ENCODE measurements around the gene PRDM16. TPM values are rescaled to one million over a fixed set of nuclear protein-coding genes. Genes with fewer than 3 reads are reported as not detected.
A peak's percentile ranks its signal among the peaks of the same experiment; 100 is the strongest.

Gene PRDM16
- total RNA-seq, 1 experiment from 2014 or later, result 5.3 TPM

DNA sequence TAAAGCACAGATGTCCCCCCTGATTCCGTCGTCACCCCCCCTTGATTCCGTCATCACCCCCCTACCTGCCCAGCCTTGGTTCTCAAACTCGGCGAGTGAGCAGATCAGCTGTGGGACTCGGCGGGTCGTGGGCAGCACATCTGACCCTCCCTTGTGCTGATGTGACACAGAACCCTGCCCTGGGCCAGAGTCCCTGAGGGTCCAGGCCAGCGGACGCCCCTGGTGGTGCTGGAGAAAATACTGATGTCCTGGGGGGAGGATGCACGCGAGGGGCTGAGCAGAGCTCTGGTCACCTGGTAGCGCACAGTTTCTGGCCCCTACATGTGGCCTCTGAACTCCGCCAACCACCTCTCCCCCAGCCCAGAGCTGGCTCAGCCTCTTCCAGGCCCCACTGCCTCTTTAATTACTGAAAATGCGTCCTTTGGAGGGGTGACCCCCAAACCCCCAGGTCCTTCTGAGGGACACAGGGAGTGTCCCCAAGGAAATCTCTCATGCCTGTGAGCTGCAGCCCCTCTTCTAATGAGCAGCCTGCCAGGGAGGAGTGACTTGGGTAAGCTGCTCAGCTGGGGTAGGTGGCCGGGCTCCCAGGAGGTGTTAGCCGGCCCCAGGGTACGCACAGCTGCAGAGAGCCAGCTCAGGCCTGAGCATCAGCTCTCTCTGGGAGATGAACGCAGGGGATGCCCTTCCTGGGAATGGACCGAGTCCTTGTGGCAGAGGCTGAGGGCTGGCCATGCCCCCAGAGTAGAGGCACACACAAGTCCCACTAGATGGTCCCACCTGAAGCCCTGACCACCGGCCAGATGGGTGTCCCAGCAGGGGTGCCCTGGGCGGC is 255.9 kb downstream of the PRDM16 start:
- Mint-ChIP-seq H3K4me1 (ENCODE audit: low read depth, unreplicated experiment) (peaks cover 7% of the 10 kb centered on the region), H3K27me3 (ENCODE audit: insufficient read depth, unreplicated experiment) (no peaks in the 10 kb centered on the region), H3K27ac (ENCODE audit: unreplicated experiment) (peak overlapping the region; percentile 50), H3K9me3 (ENCODE audit: unreplicated experiment) (no peaks in the 10 kb centered on the region), H3K36me3 (ENCODE audit: insufficient read depth, unreplicated experiment) (peaks cover 7% of the 10 kb centered on the region), H3K4me3 (ENCODE audit: unreplicated experiment) (no peak overlapping the region)
- ChIA-PET POLR2A (no interaction called here), CTCF (no interaction called here)
- Histone ChIP-seq H3K4me1 (peaks cover 48% of the 10 kb centered on the region), H3K36me3 (ENCODE audit: control insufficient read depth, insufficient read depth, low read length) (no peaks in the 10 kb centered on the region), H3K4me3 (ENCODE audit: low read depth, low read length) (no peak overlapping the region), H3K9me3 (no peaks in the 10 kb centered on the region), H3K27me3 (replicated peaks; ENCODE audit: control insufficient read depth, insufficient read depth, low read length) (no peaks in the 10 kb centered on the region)
- DNase-seq, result no peak
- TF ChIP-seq CTCF (IDR thresholded peaks at IDR 0.05; ENCODE audit: insufficient read depth in 1 of 2, low read depth in 1 of 2, low read length in 1 of 2, severe bottlenecking in 1 of 2, unreplicated experiment in 1 of 2), result no peak
- intact Hi-C loops (cut with micrococcal nuclease; ENCODE audit: unreplicated experiment), result loop anchor here (5.0 kb wide), 2 partner anchors 32 to 313 kb away; no protein-coding TSS in a partner anchor
- no TSS peak for BruUV-seq (replicated peaks)

DNA sequence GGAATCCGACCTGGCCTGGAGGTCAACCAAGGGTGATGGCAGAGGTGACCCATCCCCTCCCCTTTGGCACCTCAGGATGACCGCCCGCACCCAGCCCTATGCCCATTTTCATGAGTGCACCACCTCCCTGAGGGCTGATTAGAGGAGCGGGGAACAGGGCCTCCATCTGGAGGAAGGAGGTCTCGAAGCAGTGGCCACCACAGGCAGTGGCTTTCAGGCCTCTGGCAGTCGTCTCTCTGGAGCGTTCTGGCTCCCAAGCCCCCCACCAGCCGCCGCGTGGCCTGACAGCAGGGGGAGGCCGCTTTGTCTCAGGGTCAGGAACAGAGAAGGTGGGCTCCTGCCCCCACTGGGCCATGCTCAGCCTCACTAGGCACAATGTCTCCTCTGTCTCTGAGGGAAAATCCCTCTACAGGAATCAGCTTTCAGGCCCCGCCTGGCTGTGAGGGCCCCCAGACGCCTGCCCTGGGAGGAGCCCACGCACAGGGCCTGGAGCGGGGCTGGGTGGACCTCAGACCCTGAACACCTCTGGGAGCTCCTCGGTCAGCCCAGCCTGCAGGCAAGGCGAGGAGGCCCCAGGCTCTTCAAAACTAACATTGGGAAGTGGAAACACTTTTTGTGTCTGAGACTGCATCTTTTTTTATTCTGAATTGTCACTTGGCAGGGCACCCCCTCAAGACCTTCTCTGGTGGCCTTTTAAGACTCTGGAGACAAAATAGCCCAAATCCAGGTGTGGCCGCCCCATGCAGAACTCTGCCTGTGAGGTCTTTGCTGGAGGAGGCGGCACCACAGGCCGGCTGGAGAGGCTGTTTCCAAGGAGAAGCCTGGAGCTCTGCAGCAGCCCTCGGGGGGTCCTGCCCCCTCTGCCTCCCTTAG is 257.7 kb downstream of the PRDM16 start:
- POLR2A ChIA-PET, result no interaction called here
- intact Hi-C loops (cut with micrococcal nuclease; ENCODE audit: unreplicated experiment), result no loop called here
- CTCF ChIA-PET, result no interaction called here
- H3K27ac Mint-ChIP-seq (ENCODE audit: unreplicated experiment), result no peak overlapping the region
- peaks cover 7% of the 10 kb centered on the region for H3K36me3 Mint-ChIP-seq (ENCODE audit: insufficient read depth, unreplicated experiment)
- TF ChIP-seq CTCF (IDR thresholded peaks at IDR 0.05; ENCODE audit: insufficient read depth in 1 of 2, low read depth in 1 of 2, low read length in 1 of 2, severe bottlenecking in 1 of 2, unreplicated experiment in 1 of 2), result no peak
- no peak for DNase-seq
- H3K27me3 Mint-ChIP-seq (ENCODE audit: insufficient read depth, unreplicated experiment), result no peaks in the 10 kb centered on the region
- Histone ChIP-seq H3K4me3 (ENCODE audit: low read depth, low read length) (no peak overlapping the region), H3K27me3 (replicated peaks; ENCODE audit: control insufficient read depth, insufficient read depth, low read length) (no peaks in the 10 kb centered on the region), H3K4me1 (peaks cover 41% of the 10 kb centered on the region), H3K9me3 (no peaks in the 10 kb centered on the region), H3K36me3 (ENCODE audit: control insufficient read depth, insufficient read depth, low read length) (no peaks in the 10 kb centered on the region)
- peaks cover 7% of the 10 kb centered on the region for H3K4me1 Mint-ChIP-seq (ENCODE audit: low read depth, unreplicated experiment)
- BruUV-seq (replicated peaks), result no TSS peak
- H3K9me3 Mint-ChIP-seq (ENCODE audit: unreplicated experiment), result no peaks in the 10 kb centered on the region
- H3K4me3 Mint-ChIP-seq (ENCODE audit: unreplicated experiment), result no peak overlapping the region

DNA sequence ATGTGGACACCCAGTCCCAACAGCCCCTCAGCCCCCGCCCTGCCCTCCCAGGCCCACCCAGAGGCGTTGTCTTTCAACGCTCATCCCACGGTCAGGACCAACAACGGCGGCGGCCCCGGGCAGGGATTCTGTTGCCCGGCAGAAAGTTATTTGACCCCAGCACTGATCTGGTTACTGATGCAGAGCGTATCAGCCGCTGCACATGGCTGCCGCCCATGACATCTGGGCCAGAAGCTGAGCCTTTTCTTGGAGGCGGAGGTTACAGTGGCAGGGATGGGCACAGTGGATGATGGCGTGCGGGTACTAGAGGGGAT is 258.3 kb downstream of the PRDM16 start:
- intact Hi-C loops (cut with micrococcal nuclease; ENCODE audit: unreplicated experiment), result no loop called here
- ChIA-PET CTCF (no interaction called here), POLR2A (no interaction called here)
- no peaks in the 10 kb centered on the region for H3K9me3 Mint-ChIP-seq (ENCODE audit: unreplicated experiment)
- peaks cover 7% of the 10 kb centered on the region for H3K36me3 Mint-ChIP-seq (ENCODE audit: insufficient read depth, unreplicated experiment)
- no TSS peak for BruUV-seq (replicated peaks)
- Histone ChIP-seq H3K27me3 (replicated peaks; ENCODE audit: control insufficient read depth, insufficient read depth, low read length) (no peaks in the 10 kb centered on the region), H3K36me3 (ENCODE audit: control insufficient read depth, insufficient read depth, low read length) (no peaks in the 10 kb centered on the region), H3K9me3 (no peaks in the 10 kb centered on the region), H3K4me3 (ENCODE audit: low read depth, low read length) (no peak overlapping the region), H3K4me1 (peaks cover 37% of the 10 kb centered on the region)
- H3K27me3 Mint-ChIP-seq (ENCODE audit: insufficient read depth, unreplicated experiment), result no peaks in the 10 kb centered on the region
- H3K4me3 Mint-ChIP-seq (ENCODE audit: unreplicated experiment), result no peak overlapping the region
- TF ChIP-seq CTCF (IDR thresholded peaks at IDR 0.05; ENCODE audit: insufficient read depth in 1 of 2, low read depth in 1 of 2, low read length in 1 of 2, severe bottlenecking in 1 of 2, unreplicated experiment in 1 of 2), result no peak
- peaks cover 7% of the 10 kb centered on the region for H3K4me1 Mint-ChIP-seq (ENCODE audit: low read depth, unreplicated experiment)
- DNase-seq, result no peak
- H3K27ac Mint-ChIP-seq (ENCODE audit: unreplicated experiment), result no peak overlapping the region
